Suprapubic skin (tissue), 3 donors: ENCODE results near the gene PNKP.

Source experiments
- EP300 ChIP-seq: sonication (generic); formaldehyde crosslinking; IDR thresholded peaks from one replicate; pipeline ENCODE4 v1.6.1; 2017; ENCODE audit warnings: antibody characterized with exemption
- POLR2A ChIP-seq, 2 donors: fragments of 450-650 bp; IDR thresholded peaks; one replicate each; pipeline ENCODE4 v1.6.1; 2017; ENCODE audit warnings: antibody characterized with exemption in 2 of 2, mild to moderate bottlenecking in 2 of 2, moderate library complexity in 2 of 2
- TF ChIP-seq, protein P1 (sequence below), 2 donors: fragments of 200-600 bp in 1 of 2; fragments of 450-650 bp in 1 of 2; sonication (generic) in 1 of 2; IDR thresholded peaks; one replicate each; pipeline ENCODE4 v1.5.1; 2016 to 2019; ENCODE audit warnings: antibody characterized with exemption in 2 of 2, mild to moderate bottlenecking in 1 of 2, moderate library complexity in 1 of 2

DNA sequence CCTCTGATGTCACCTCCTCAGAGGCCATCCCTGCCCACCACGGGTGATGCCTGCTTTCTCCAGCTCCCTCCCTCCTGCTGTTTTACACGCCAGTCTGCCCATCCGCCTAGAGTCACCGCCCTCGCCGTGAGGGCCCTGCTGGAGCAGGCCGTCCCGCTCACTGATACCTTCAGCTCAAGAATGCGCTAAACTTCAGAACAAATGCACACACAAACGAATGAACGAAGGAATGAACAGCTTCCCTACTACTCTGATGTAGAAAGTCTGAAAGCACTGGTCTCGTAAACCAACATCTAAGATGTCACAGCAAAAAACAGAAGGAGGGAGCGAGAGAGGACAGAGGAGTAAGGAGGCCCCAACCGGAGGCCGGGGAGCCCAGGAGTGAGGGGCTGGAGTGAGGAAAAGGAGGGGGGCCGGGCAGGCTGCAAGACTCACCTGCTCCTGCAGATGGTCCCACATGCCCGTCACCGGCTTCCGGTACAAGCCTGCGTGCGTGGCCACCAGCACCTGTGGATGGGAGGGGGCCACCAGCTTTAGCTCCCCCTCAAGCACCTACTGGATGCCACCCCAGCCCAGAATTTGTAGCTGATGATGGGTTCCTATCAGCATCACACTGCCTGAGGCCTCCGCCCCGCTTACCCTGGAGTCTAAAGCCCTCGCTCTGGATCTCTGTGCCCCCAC, 4.0 kb downstream of the PNKP start:
- TF ChIP-seq, protein P1, sequence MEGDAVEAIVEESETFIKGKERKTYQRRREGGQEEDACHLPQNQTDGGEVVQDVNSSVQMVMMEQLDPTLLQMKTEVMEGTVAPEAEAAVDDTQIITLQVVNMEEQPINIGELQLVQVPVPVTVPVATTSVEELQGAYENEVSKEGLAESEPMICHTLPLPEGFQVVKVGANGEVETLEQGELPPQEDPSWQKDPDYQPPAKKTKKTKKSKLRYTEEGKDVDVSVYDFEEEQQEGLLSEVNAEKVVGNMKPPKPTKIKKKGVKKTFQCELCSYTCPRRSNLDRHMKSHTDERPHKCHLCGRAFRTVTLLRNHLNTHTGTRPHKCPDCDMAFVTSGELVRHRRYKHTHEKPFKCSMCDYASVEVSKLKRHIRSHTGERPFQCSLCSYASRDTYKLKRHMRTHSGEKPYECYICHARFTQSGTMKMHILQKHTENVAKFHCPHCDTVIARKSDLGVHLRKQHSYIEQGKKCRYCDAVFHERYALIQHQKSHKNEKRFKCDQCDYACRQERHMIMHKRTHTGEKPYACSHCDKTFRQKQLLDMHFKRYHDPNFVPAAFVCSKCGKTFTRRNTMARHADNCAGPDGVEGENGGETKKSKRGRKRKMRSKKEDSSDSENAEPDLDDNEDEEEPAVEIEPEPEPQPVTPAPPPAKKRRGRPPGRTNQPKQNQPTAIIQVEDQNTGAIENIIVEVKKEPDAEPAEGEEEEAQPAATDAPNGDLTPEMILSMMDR (IDR thresholded peaks at IDR 0.05), result no peak
- TF ChIP-seq POLR2A (IDR thresholded peaks at IDR 0.05) (no peak), EP300 (no peak)
